ENCODE measurements around the gene GNPTG. TPM values are rescaled to one million over a fixed set of nuclear protein-coding genes. Genes with fewer than 3 reads are reported as not detected.
A peak's percentile ranks its signal among the peaks of the same experiment; 100 is the strongest.

The GNPTG gene
- total RNA-seq, 1 experiment from 2014 or later: 16.0 TPM

GRCh38 chr16:1394367-1394951 is 42.7 kb downstream of the GNPTG start:
- Histone ChIP-seq H3K4me3 (no peak overlapping the region), H3K9me3 (replicated peaks) (no peaks in the 10 kb centered on the region), H3K36me3 (no peaks in the 10 kb centered on the region), H3K27me3 (no peaks in the 10 kb centered on the region), H3K4me1 (no peaks in the 10 kb centered on the region), H3K27ac (no peak overlapping the region)
- no peak for DNase-seq

GRCh38 chr16:1395444-1396031 is 43.8 kb downstream of the GNPTG start:
- Histone ChIP-seq H3K9me3 (replicated peaks) (no peaks in the 10 kb centered on the region), H3K4me1 (no peaks in the 10 kb centered on the region), H3K27me3 (no peaks in the 10 kb centered on the region), H3K36me3 (no peaks in the 10 kb centered on the region), H3K27ac (no peak overlapping the region), H3K4me3 (no peak overlapping the region)
- no peak for DNase-seq

GRCh38 chr16:1397779-1398178 is 46.0 kb downstream of the GNPTG start:
- Histone ChIP-seq H3K9me3 (replicated peaks) (no peaks in the 10 kb centered on the region), H3K27me3 (no peaks in the 10 kb centered on the region), H3K4me3 (no peak overlapping the region), H3K4me1 (no peaks in the 10 kb centered on the region), H3K27ac (no peak overlapping the region), H3K36me3 (no peaks in the 10 kb centered on the region)
- no peak for DNase-seq

- no peaks in the 10 kb centered on the region for H3K36me3 ChIP-seq
- H3K4me3 ChIP-seq: no peak overlapping the region
- H3K9me3 ChIP-seq (replicated peaks): no peaks in the 10 kb centered on the region
- no peaks in the 10 kb centered on the region for H3K27me3 ChIP-seq
- no peak for DNase-seq
- H3K27ac ChIP-seq: no peak overlapping the region
- no peaks in the 10 kb centered on the region for H3K4me1 ChIP-seq
Measured at GRCh38 chr16:1398351-1398750, 46.6 kb downstream of the GNPTG start.

- no peaks in the 10 kb centered on the region for H3K9me3 ChIP-seq (replicated peaks)
- H3K36me3 ChIP-seq: no peaks in the 10 kb centered on the region
- H3K4me3 ChIP-seq: no peak overlapping the region
- DNase-seq: no peak
- no peaks in the 10 kb centered on the region for H3K27me3 ChIP-seq
- H3K27ac ChIP-seq: no peak overlapping the region
- H3K4me1 ChIP-seq: no peaks in the 10 kb centered on the region
Measured at GRCh38 chr16:1398826-1399581, 47.3 kb downstream of the GNPTG start.

- Histone ChIP-seq H3K4me3 (no peak overlapping the region), H3K27me3 (no peaks in the 10 kb centered on the region), H3K4me1 (no peaks in the 10 kb centered on the region), H3K9me3 (replicated peaks) (no peaks in the 10 kb centered on the region), H3K27ac (no peak overlapping the region), H3K36me3 (no peaks in the 10 kb centered on the region)
- no peak for DNase-seq
Measured at GRCh38 chr16:1401061-1401757, 49.5 kb downstream of the GNPTG start.

- Histone ChIP-seq H3K27ac (no peak overlapping the region), H3K4me3 (no peak overlapping the region)
Measured at GRCh38 chr16:1401758-1402154, 50.0 kb downstream of the GNPTG start.

GRCh38 chr16:1403036-1403435 is 51.3 kb downstream of the GNPTG start:
- Histone ChIP-seq H3K27me3 (no peaks in the 10 kb centered on the region), H3K4me1 (no peaks in the 10 kb centered on the region), H3K4me3 (no peak overlapping the region), H3K36me3 (no peaks in the 10 kb centered on the region), H3K9me3 (replicated peaks) (no peaks in the 10 kb centered on the region), H3K27ac (no peak overlapping the region)
- no peak for DNase-seq

More at GRCh38 chr16:1401758-1402154, 50.0 kb downstream of the GNPTG start:
- Histone ChIP-seq H3K4me1 (no peaks in the 10 kb centered on the region), H3K9me3 (replicated peaks) (no peaks in the 10 kb centered on the region), H3K36me3 (no peaks in the 10 kb centered on the region), H3K27me3 (no peaks in the 10 kb centered on the region)
- no peak for DNase-seq

GRCh38 chr16:1403733-1404132 is 52.0 kb downstream of the GNPTG start:
- H3K36me3 ChIP-seq: no peaks in the 10 kb centered on the region
- no peak overlapping the region for H3K4me3 ChIP-seq
- no peaks in the 10 kb centered on the region for H3K4me1 ChIP-seq
- no peak for DNase-seq
- no peaks in the 10 kb centered on the region for H3K9me3 ChIP-seq (replicated peaks)
- no peaks in the 10 kb centered on the region for H3K27me3 ChIP-seq
- H3K27ac ChIP-seq: no peak overlapping the region

GRCh38 chr16:1407753-1408152 is 56.0 kb downstream of the GNPTG start:
- Histone ChIP-seq H3K36me3 (no peaks in the 10 kb centered on the region), H3K9me3 (replicated peaks) (no peaks in the 10 kb centered on the region), H3K27me3 (no peaks in the 10 kb centered on the region), H3K27ac (no peak overlapping the region), H3K4me1 (no peaks in the 10 kb centered on the region), H3K4me3 (peak overlapping the region; percentile 61)
- no peak for DNase-seq

- Histone ChIP-seq H3K9me3 (replicated peaks) (no peaks in the 10 kb centered on the region), H3K4me3 (peak overlapping the region; percentile 61), H3K27ac (no peak overlapping the region), H3K36me3 (no peaks in the 10 kb centered on the region), H3K4me1 (no peaks in the 10 kb centered on the region), H3K27me3 (no peaks in the 10 kb centered on the region)
- peak; percentile 93 to 94 for DNase-seq
Measured at GRCh38 chr16:1408171-1408837, 56.6 kb downstream of the GNPTG start.

- DNase-seq: no peak
- no peak overlapping the region for H3K4me3 ChIP-seq
- H3K36me3 ChIP-seq: no peaks in the 10 kb centered on the region
- H3K27ac ChIP-seq: no peak overlapping the region
- H3K27me3 ChIP-seq: no peaks in the 10 kb centered on the region
- no peaks in the 10 kb centered on the region for H3K4me1 ChIP-seq
- no peaks in the 10 kb centered on the region for H3K9me3 ChIP-seq (replicated peaks)
Measured at GRCh38 chr16:1412847-1413246, 61.1 kb downstream of the GNPTG start.

Data from SJCRH30 (cell line).